RPMI8226 (cell line): ENCODE results near the gene AMMECR1L.
"Not testable (repeated sequence)": the region's sequence is repeated elsewhere in the genome, so short reads cannot be mapped to it uniquely, and the experiment has no call there.

Source experiments
- DNase-seq: peaks from one replicate; pipeline ENCODE4 v3.0.0-alpha.2; 2015

AMMECR1L gene

GRCh38 chr2:127829845-127830246 lies 55.9 kb downstream of the AMMECR1L start:
- DNase-seq = peak; percentile 95

- not testable (repeated sequence) for DNase-seq
Measured at GRCh38 chr2:127826708-127827107, 59.0 kb downstream of the AMMECR1L start.

- DNase-seq = no peak
Measured at GRCh38 chr2:127826047-127826446, 59.7 kb downstream of the AMMECR1L start.

- no peak for DNase-seq
Measured at GRCh38 chr2:127820080-127820668, 65.6 kb downstream of the AMMECR1L start.

- no peak for DNase-seq
Measured at GRCh38 chr2:127818794-127819425, 66.8 kb downstream of the AMMECR1L start.

GRCh38 chr2:127818241-127818640 lies 67.5 kb downstream of the AMMECR1L start:
- DNase-seq = no peak

GRCh38 chr2:127814677-127815076 lies 71.1 kb downstream of the AMMECR1L start:
- no peak for DNase-seq

GRCh38 chr2:127812441-127812840 lies 73.3 kb downstream of the AMMECR1L start:
- DNase-seq = not testable (repeated sequence)
